H1 (cell line): ENCODE results near the gene RMND5B. TPM values are rescaled to one million over a fixed set of nuclear protein-coding genes. Genes with fewer than 3 reads are reported as not detected.

Experiments
- CHD2 ChIP-seq: IDR thresholded peaks from 2 replicates; pipeline ENCODE4 v1.6.1; 2012; ENCODE audit warnings: low read length, improper control_type of control experiment
- CTBP2 ChIP-seq: IDR thresholded peaks from 2 replicates; pipeline ENCODE4 v1.7.0; 2011; ENCODE audit warnings: borderline replicate concordance, mild to moderate bottlenecking, moderate library complexity, mixed read lengths, low read length; ENCODE audit not compliant: insufficient read depth, insufficient read length
- EGR1 ChIP-seq: IDR thresholded peaks from 2 replicates; pipeline ENCODE4 v1.6.1; 2011; ENCODE audit warnings: low read depth, low read length, borderline replicate concordance
- EZH2 ChIP-seq: fragments of 200-600 bp; sonication (generic); IDR thresholded peaks from 2 replicates; pipeline ENCODE4 v1.7.1; 2012; ENCODE audit warnings: low read depth, mild to moderate bottlenecking, moderate library complexity, low read length, inconsistent platforms; ENCODE audit not compliant: severe bottlenecking
- POU5F1 ChIP-seq: IDR thresholded peaks from 2 replicates; pipeline ENCODE4 v1.6.1; 2011; ENCODE audit warnings: low read depth, mild to moderate bottlenecking, low read length, moderate library complexity
- SIX5 ChIP-seq: IDR thresholded peaks from 2 replicates; pipeline ENCODE4 v1.6.1; 2011; ENCODE audit warnings: mild to moderate bottlenecking, low read depth, low read length
- SP4 ChIP-seq: IDR thresholded peaks from 2 replicates; pipeline ENCODE4 v1.6.1; 2012; ENCODE audit warnings: low read length, inconsistent platforms
- SUZ12 ChIP-seq: fragments of 200-600 bp; sonication (generic); IDR thresholded peaks from 2 replicates; pipeline ENCODE4 v1.6.1; 2012; ENCODE audit warnings: mild to moderate bottlenecking, inconsistent platforms, low read length, moderate library complexity, mixed read lengths
- TAF1 ChIP-seq: IDR thresholded peaks from 2 replicates; pipeline ENCODE4 v1.6.1; 2011; ENCODE audit warnings: mild to moderate bottlenecking, low read depth, low read length
- TCF12 ChIP-seq: IDR thresholded peaks from 2 replicates; pipeline ENCODE4 v1.6.1; 2011; ENCODE audit warnings: low read depth, mild to moderate bottlenecking, low read length
- polyA plus RNA-seq, 7 experiments: library from polyadenylated mRNA; depleted of rRNA in 3 of 7; stranded (reverse) in 5 of 7; unstranded in 2 of 7; fragments of >200 nt in 5 of 7; fragments of 200-250 nt in 2 of 7; gene quantifications; 1 replicate in 5 of 7; 2 replicates in 1 of 7; 4 replicates in 1 of 7; pipeline versions ENCODE4 v1.2.1 to v1.2.3, GENCODE V29; 2011 to 2013; ENCODE audit warnings: missing spikeins in 2 of 7, mixed read lengths in 2 of 7
- total RNA-seq: library from RNA; stranded (reverse); fragmentation: NEBNext Ultra II Directional; extraction: Animal tissue kit (Norgen Biotek cat#: 25700); gene quantifications from 2 replicates; pipeline ENCODE4 v1.2.1, GENCODE V29; 2021
- TF ChIP-seq, protein P1 (sequence below): IDR thresholded peaks from 2 replicates; pipeline ENCODE4 v1.6.1; 2012; ENCODE audit warnings: inconsistent platforms

RMND5B gene
- total and polyA plus RNA-seq, 2 of the 8 experiments (the other 6 are each of a cell fraction or from before 2014, with no cell fraction given): 75.9 to 90.2 TPM

DNA sequence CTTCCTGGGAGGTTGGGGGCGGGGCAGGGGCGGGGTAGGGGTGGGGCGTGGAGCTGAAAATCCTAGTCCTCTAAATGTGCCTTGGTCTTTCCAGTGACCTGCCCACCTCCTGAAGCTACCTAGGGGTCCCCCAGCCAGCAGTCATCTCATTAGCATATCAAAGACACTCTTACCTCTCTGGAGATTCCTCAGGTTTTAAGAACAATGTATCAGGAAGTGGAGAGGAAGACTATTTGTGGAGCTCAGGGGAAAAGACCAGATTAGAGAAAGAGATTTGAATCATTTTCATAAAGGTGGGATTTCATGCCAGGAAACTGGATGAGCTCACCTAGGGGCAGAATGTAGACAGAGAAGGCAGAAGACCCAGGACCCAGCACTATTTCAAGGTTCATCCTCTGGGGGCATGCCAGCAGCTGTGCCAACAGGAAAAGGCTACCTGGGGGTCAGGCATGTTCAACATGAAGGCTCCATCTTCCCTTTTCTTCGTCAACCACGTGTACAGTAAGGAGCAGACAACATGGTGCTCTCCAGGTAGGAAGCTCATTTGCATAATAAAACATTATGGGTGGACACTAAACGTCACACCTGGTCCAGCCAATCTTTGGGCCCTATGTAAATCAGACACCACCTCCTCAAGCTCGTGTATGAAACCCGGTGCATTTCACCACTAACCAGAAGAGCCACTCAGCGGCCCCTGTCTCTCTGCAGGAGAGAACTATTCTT, 49.5 kb downstream of the RMND5B start (continued):
- TF ChIP-seq SUZ12: no peak
- TF ChIP-seq CHD2: no peak
- no peak for TF ChIP-seq EZH2
- peak; percentile 72 for TF ChIP-seq TAF1
- TF ChIP-seq, protein P1, sequence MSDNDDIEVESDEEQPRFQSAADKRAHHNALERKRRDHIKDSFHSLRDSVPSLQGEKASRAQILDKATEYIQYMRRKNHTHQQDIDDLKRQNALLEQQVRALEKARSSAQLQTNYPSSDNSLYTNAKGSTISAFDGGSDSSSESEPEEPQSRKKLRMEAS: peak; percentile 95
- TF ChIP-seq EGR1: no peak
- TF ChIP-seq SIX5: no peak
- no peak for TF ChIP-seq SP4
- TF ChIP-seq POU5F1: 0 out of 2 replicates have a peak, but pooled peaks have one; percentile 51
- no peak for TF ChIP-seq CTBP2
- no peak for TF ChIP-seq TCF12
